SK-N-MC (cell line): ENCODE results near the gene CHST15.

Experiments
- DNase-seq: peaks from one replicate; pipeline ENCODE4 v3.0.0-alpha.2; 2011; ENCODE audit warnings: low read depth, low spot score
- H3K27ac ChIP-seq: fragments of 200-600 bp; sonication (generic); 2 replicates; pipeline ENCODE4 v1.5.1; 2016; ENCODE audit warnings: mixed run types
- H3K36me3 ChIP-seq: fragments of 200-600 bp; sonication (generic); 2 replicates; pipeline ENCODE4 v1.6.1; 2017; ENCODE audit warnings: antibody characterized with exemption, low read length, mixed read lengths; ENCODE audit not compliant: insufficient read depth
- H3K4me3 ChIP-seq: fragments of 200-600 bp; sonication (generic); 2 replicates; pipeline ENCODE4 v1.5.1; 2016
- H3K9ac ChIP-seq: fragments of 200-600 bp; sonication (generic); 2 replicates; pipeline ENCODE4 v1.8.0; 2017; ENCODE audit warnings: mixed run types, mixed read lengths; ENCODE audit not compliant: insufficient read length
- H3K9me3 ChIP-seq: fragments of 200-600 bp; sonication (generic); 2 replicates; pipeline ENCODE4 v1.6.1; 2017; ENCODE audit warnings: low read depth, mild to moderate bottlenecking, antibody characterized with exemption, low read length, moderate library complexity, mixed read lengths
- EZH2 ChIP-seq: fragments of 200-600 bp; sonication (generic); IDR thresholded peaks from one replicate; pipeline ENCODE4 v1.6.1; 2017; ENCODE audit warnings: antibody characterized with exemption
- FOXP2 ChIP-seq: optimal IDR thresholded peaks from 2 replicates; pipeline ENCODE3; 2011; ENCODE audit warnings: mild to moderate bottlenecking, moderate library complexity; ENCODE audit not compliant: insufficient read depth; ENCODE audit errors: extremely low read length, control extremely low read depth
- POLR2AphosphoS5 ChIP-seq: IDR thresholded peaks from 2 replicates; pipeline ENCODE4 v1.6.1; 2012; ENCODE audit warnings: mild to moderate bottlenecking, low read depth, low read length, borderline replicate concordance

The CHST15 gene

GRCh38 chr10:123974406-123974805 lies 119.0 kb downstream of the CHST15 start:
- no peak for DNase-seq
- no peak for TF ChIP-seq EZH2
- no peak for TF ChIP-seq POLR2AphosphoS5
- no peak for TF ChIP-seq FOXP2
- H3K4me3 ChIP-seq, result no peak overlapping the region
- no peaks in the 10 kb centered on the region for H3K9me3 ChIP-seq
- H3K36me3 ChIP-seq, result no peaks in the 10 kb centered on the region
- H3K9ac ChIP-seq, result no peak overlapping the region
- no peak overlapping the region for H3K27ac ChIP-seq

GRCh38 chr10:123972481-123973401 lies 120.7 kb downstream of the CHST15 start:
- H3K36me3 ChIP-seq, result no peaks in the 10 kb centered on the region
- no peak for DNase-seq
- H3K9ac ChIP-seq, result no peak overlapping the region
- TF ChIP-seq POLR2AphosphoS5 (no peak), EZH2 (no peak), FOXP2 (no peak)
- no peaks in the 10 kb centered on the region for H3K9me3 ChIP-seq
- no peak overlapping the region for H3K4me3 ChIP-seq
- no peak overlapping the region for H3K27ac ChIP-seq

- no peaks in the 10 kb centered on the region for H3K36me3 ChIP-seq
- no peak for DNase-seq
- H3K9ac ChIP-seq, result no peak overlapping the region
- H3K9me3 ChIP-seq, result no peaks in the 10 kb centered on the region
- H3K4me3 ChIP-seq, result no peak overlapping the region
- TF ChIP-seq POLR2AphosphoS5 (no peak), FOXP2 (no peak), EZH2 (no peak)
- no peak overlapping the region for H3K27ac ChIP-seq
Measured at GRCh38 chr10:123970927-123971286, 122.5 kb downstream of the CHST15 start.

GRCh38 chr10:123970207-123970926 lies 123.0 kb downstream of the CHST15 start:
- Histone ChIP-seq H3K9me3 (no peaks in the 10 kb centered on the region), H3K27ac (no peak overlapping the region), H3K9ac (no peak overlapping the region), H3K36me3 (no peaks in the 10 kb centered on the region), H3K4me3 (no peak overlapping the region)
- no peak for DNase-seq
- TF ChIP-seq EZH2 (no peak), FOXP2 (no peak), POLR2AphosphoS5 (no peak)

GRCh38 chr10:123967626-123968243 lies 125.7 kb downstream of the CHST15 start:
- Histone ChIP-seq H3K27ac (no peak overlapping the region), H3K9ac (no peak overlapping the region), H3K4me3 (no peak overlapping the region), H3K9me3 (no peaks in the 10 kb centered on the region), H3K36me3 (no peaks in the 10 kb centered on the region)
- TF ChIP-seq POLR2AphosphoS5, result no peak
- no peak for TF ChIP-seq FOXP2
- TF ChIP-seq EZH2, result no peak
- DNase-seq, result no peak

GRCh38 chr10:123966896-123967231 lies 126.5 kb downstream of the CHST15 start:
- Histone ChIP-seq H3K9me3 (no peaks in the 10 kb centered on the region), H3K9ac (no peak overlapping the region), H3K36me3 (no peaks in the 10 kb centered on the region), H3K27ac (no peak overlapping the region), H3K4me3 (no peak overlapping the region)
- TF ChIP-seq EZH2 (no peak), POLR2AphosphoS5 (no peak), FOXP2 (no peak)
- DNase-seq, result no peak

GRCh38 chr10:123965973-123966895 lies 127.2 kb downstream of the CHST15 start:
- H3K36me3 ChIP-seq, result no peaks in the 10 kb centered on the region

GRCh38 chr10:123964953-123965352 lies 128.4 kb downstream of the CHST15 start:
- H3K4me3 ChIP-seq, result no peak overlapping the region
- DNase-seq, result no peak
- no peaks in the 10 kb centered on the region for H3K36me3 ChIP-seq
- no peak overlapping the region for H3K9ac ChIP-seq
- no peaks in the 10 kb centered on the region for H3K9me3 ChIP-seq
- H3K27ac ChIP-seq, result no peak overlapping the region
- TF ChIP-seq POLR2AphosphoS5 (no peak), FOXP2 (no peak), EZH2 (no peak)

More at GRCh38 chr10:123965973-123966895, 127.2 kb downstream of the CHST15 start:
- Histone ChIP-seq H3K27ac (no peak overlapping the region), H3K9me3 (no peaks in the 10 kb centered on the region), H3K4me3 (no peak overlapping the region), H3K9ac (no peak overlapping the region)
- TF ChIP-seq POLR2AphosphoS5 (no peak), EZH2 (no peak), FOXP2 (no peak)
- no peak for DNase-seq
